Adrenal gland (tissue), 12 donors: ENCODE results near the gene KATNIP. TPM values are rescaled to one million over a fixed set of nuclear protein-coding genes. Genes with fewer than 3 reads are reported as not detected.
"Not testable (repeated sequence)": the region's sequence is repeated elsewhere in the genome, so short reads cannot be mapped to it uniquely, and the experiment has no call there.

Experiments
- DNase-seq, 7 donors: peaks; one replicate each; pipeline ENCODE4 v3.0.0-alpha.2; 2019 to 2020
- H3K27ac ChIP-seq, 5 donors: fragments of 200-600 bp; sonication (generic) in 4 of 5; 1 replicate in 3 of 5; 2 replicates in 2 of 5; pipeline versions ENCODE4 v1.5.1 to v1.8.0; 2016 to 2020; ENCODE audit warnings: mild to moderate bottlenecking in 1 of 5
- H3K27me3 ChIP-seq: fragments of 200-600 bp; 2 replicates; pipeline ENCODE4 v1.8.0; 2021
- H3K36me3 ChIP-seq, 2 donors: fragments of 200-600 bp; replicated peaks in 1 of 2; 1 replicate in 1 of 2; 2 replicates in 1 of 2; pipeline versions ENCODE4 v1.5.1 to v1.8.0; 2018 to 2022
- H3K4me1 ChIP-seq, 2 donors: fragments of 200-600 bp; replicated peaks in 1 of 2; 1 replicate in 1 of 2; 2 replicates in 1 of 2; pipeline versions ENCODE4 v1.5.1 to v1.8.0; 2018 to 2021
- H3K4me3 ChIP-seq, 4 donors: fragments of 200-600 bp; sonication (generic) in 3 of 4; one replicate each; pipeline ENCODE4 v1.5.1; 2016 to 2018
- H3K9me3 ChIP-seq, 3 donors: fragments of 200-600 bp; sonication (generic) in 1 of 3; replicated peaks in 1 of 3; 1 replicate in 2 of 3; 2 replicates in 1 of 3; pipeline versions ENCODE4 v1.5.1 to v1.8.0; 2016 to 2021
- CTCF ChIP-seq, 6 experiments: fragments of 450-650 bp in 4 of 6; fragments of 200-600 bp in 2 of 6; sonication (generic) in 1 of 6; IDR thresholded peaks; 1 replicate in 5 of 6; 2 replicates in 1 of 6; pipeline versions ENCODE4 v1.5.1 to v1.8.0; 2016 to 2021; ENCODE audit warnings: antibody characterized with exemption in 6 of 6, mild to moderate bottlenecking in 2 of 6, moderate library complexity in 1 of 6
- POLR2A ChIP-seq, 2 donors: fragments of 450-650 bp; IDR thresholded peaks; one replicate each; pipeline ENCODE4 v1.6.1; 2017; ENCODE audit warnings: antibody characterized with exemption in 2 of 2, mild to moderate bottlenecking in 2 of 2, moderate library complexity in 1 of 2
- WGBS, 4 donors: extraction: QIAGEN DNeasy Blood & Tissue Kit in 2 of 4; methylation state at CpG; one replicate each; pipeline versions ENCODE4 v1.1.5 to v1.1.7; 2013 to 2017; 5-methylcytosine and 5-hydroxymethylcytosine counted together
- intact Hi-C, 2 donors: fragments of 100-400 bp; cut with DNase I; formaldehyde crosslinking; loops; one replicate each; pipeline versions ENCODE4 v1.14.1 to v1.15.0; 2022 to 2023
- polyA plus RNA-seq, 3 donors: library from polyadenylated mRNA; stranded (reverse); fragments of 200-250 nt in 2 of 3; fragments of 350-450 nt in 1 of 3; fragmentation: Illumina TruSeq in 1 of 3; extraction: RNeasy Lipid Tissue Mini Kit (QIAGEN cat#74804) in 1 of 3; gene quantifications; one replicate each; pipeline ENCODE4 v1.2.3, GENCODE V29; 2013 to 2014
- total RNA-seq, 9 donors: library from RNA; depleted of rRNA in 4 of 9; stranded (reverse); fragments of >200 nt in 4 of 9; fragments of 120-200 nt in 1 of 9; fragmentation: NEBNext Ultra II Directional in 1 of 9; extraction: Animal tissue kit (Norgen Biotek cat#: 25700) in 1 of 9; gene quantifications; one replicate each; pipeline versions ENCODE4 v1.1.0 to v1.2.4, GENCODE V29; 2013 to 2023
- donor health status: healthy with polysubstance abuse.
- donor health status: Bipolar disorder and iron deficiency.
- donor health status: DM: yes; HTN: yes; CAD: no.
- donor health status: DM: no; HTN: no; CAD: no.
- donor health status: DM: no; HTN: no; CAD: no.
- donor health status: DM: yes; HTN: yes; CAD: no.

KATNIP gene
- total and polyA plus RNA-seq, 12 donors: 9.1 to 80.4 (median 16.9) TPM

DNA sequence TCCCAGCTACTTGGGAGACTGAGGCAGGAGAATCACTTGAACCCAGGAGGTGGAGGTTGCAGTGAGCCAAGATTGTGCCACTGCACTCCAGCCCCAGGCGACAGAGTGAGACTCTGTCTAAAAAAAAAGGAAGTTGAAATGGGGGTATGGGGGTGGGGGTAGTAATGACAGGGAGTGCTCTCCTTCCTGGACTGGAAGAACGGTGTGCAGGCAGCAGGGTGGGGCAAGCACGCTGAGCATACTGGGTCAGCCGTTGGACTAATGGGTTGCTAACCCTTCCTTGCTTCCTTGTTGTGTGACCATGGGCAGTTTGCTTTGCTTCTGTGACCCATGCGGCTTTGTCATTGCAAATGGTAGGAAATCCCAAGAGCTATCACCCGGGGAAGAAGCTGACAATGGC lies 16.5 kb downstream of the KATNIP start:
- Histone ChIP-seq H3K27ac (no peak overlapping the region), H3K4me1 (no peaks in the 10 kb centered on the region), H3K9me3 (no peaks in the 10 kb centered on the region), H3K4me3 (no peak overlapping the region), H3K27me3 (no peaks in the 10 kb centered on the region), H3K36me3 (no peaks in the 10 kb centered on the region)
- intact Hi-C loops: no loop called here
- 79 to 86% (median 82%) methylated on average over 6 of the region's 6 CpGs for WGBS, 4 donors
- DNase-seq: no peak
- TF ChIP-seq POLR2A (IDR thresholded peaks at IDR 0.05): no peak
- TF ChIP-seq CTCF (IDR thresholded peaks at IDR 0.05): no peak

GRCh38 chr16:27568077-27568476 lies 18.1 kb downstream of the KATNIP start:
- WGBS, 4 donors: 94 to 99% (median 98%) methylated on average over 4 of the region's 4 CpGs
- no peaks in the 10 kb centered on the region for H3K9me3 ChIP-seq
- no peak for DNase-seq
- H3K36me3 ChIP-seq: no peaks in the 10 kb centered on the region
- H3K4me3 ChIP-seq: no peak overlapping the region
- TF ChIP-seq POLR2A (IDR thresholded peaks at IDR 0.05) (no peak), CTCF (IDR thresholded peaks at IDR 0.05) (no peak)
- H3K27me3 ChIP-seq: no peaks in the 10 kb centered on the region
- H3K27ac ChIP-seq: no peak overlapping the region
- H3K4me1 ChIP-seq: no peaks in the 10 kb centered on the region
- intact Hi-C loops: no loop called here

DNA sequence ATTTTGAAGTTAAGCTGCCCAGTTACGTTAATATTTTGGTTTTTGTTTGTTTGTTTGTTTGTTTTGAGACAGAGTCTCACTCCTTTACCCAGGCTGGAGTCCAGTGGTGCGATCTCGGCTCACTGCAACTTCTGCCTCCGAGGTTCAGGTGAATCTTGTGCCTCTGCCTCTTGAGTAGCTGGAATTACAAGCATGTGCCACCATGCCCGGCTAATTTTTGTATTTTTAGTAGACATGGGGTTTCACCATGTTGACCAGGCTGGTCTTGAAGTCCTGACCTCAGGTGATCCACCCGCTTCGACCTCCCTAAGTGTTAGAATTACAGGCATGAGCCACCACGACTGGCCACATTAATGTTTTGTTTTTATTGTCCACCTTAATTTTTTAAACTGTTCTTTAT lies 21.0 kb downstream of the KATNIP start:
- H3K27me3 ChIP-seq, H3K27ac ChIP-seq, H3K4me1 ChIP-seq, intact Hi-C loops, H3K36me3 ChIP-seq, DNase-seq, H3K4me3 ChIP-seq, H3K9me3 ChIP-seq: not testable (repeated sequence)
- 92 to 95% (median 95%) methylated on average over 8 of the region's 8 CpGs for WGBS, 4 donors

DNA sequence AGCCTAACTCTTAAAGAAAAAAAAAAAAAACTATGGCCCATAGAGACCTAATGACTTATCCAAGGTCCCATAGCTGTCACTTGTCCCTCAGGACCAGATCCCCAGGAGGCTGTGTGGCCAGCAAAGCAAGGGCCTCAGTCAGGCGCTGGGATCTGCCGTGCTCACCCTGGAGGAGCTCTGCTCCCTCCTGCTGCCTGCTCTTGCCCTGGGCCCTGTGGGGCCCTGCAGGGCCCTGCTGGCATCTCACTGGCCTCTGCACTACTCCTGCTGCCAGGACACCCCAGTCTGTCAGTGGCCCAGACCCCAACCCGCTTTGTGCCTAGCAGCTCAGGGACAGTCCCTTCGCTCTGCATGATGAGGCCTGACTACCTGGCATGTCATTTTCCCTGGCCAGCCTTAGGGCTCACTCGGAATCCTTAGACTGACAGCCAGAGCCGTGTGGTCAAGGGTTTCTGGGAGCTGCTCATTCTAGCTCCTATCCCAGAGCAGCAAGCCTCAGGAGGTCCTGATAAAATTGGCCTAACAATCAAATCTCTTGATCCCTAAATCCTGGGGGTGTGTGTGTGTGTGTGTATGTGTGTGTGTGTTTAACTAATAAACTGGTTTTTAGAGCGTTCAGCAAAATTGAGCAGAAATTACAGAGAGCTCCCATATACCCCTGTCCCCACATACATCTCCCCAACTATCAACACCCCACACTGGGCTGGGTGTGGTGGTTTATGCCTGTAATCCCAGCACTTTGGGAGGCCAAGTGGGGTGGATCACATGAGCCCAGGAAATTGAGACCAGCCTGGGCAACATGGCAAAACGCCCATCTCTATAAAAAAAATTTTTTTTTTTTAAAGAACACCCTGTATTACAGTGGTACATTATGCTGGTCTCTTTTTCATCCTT lies 21.7 kb downstream of the KATNIP start:
- Histone ChIP-seq H3K36me3 (no peaks in the 10 kb centered on the region), H3K9me3 (no peaks in the 10 kb centered on the region), H3K27me3 (no peaks in the 10 kb centered on the region), H3K4me3 (no peak overlapping the region), H3K27ac (no peak overlapping the region), H3K4me1 (peaks cover 0 to 7% of the 10 kb centered on the region in 2 donors)
- intact Hi-C loops: no loop called here
- WGBS, 4 donors: 91 to 95% (median 92%) methylated on average over 7 to 8 of the region's 8 CpGs
- TF ChIP-seq POLR2A (IDR thresholded peaks at IDR 0.05) (no peak), CTCF (IDR thresholded peaks at IDR 0.05) (no peak)
- DNase-seq: no peak

- Histone ChIP-seq H3K4me1 (peaks cover 0 to 7% of the 10 kb centered on the region in 2 donors), H3K27ac (no peak overlapping the region), H3K36me3 (no peaks in the 10 kb centered on the region), H3K9me3 (no peaks in the 10 kb centered on the region), H3K4me3 (no peak overlapping the region), H3K27me3 (no peaks in the 10 kb centered on the region)
- intact Hi-C loops: no loop called here
- 77 to 84% (median 80%) methylated on average over 6 of the region's 6 CpGs for WGBS, 4 donors
- TF ChIP-seq POLR2A (IDR thresholded peaks at IDR 0.05): no peak
- TF ChIP-seq CTCF (IDR thresholded peaks at IDR 0.05): no peak
- no peak for DNase-seq
These were observed 22.8 kb downstream of the KATNIP start for GRCh38 chr16:27572711-27573110.
